Measurements from ENCODE around the gene LIX1. TPM values are rescaled to one million over a fixed set of nuclear protein-coding genes. Genes with fewer than 3 reads are reported as not detected.

Gene LIX1
- total RNA-seq, 3 donors from 2014 or later (not counting 1 experiment from before 2014, with no cell fraction given), result not detected

- Mint-ChIP-seq H3K27me3 (ENCODE audit: low read depth in 2 of 2) (peaks cover 5 to 20% of the 10 kb centered on the region in 2 donors), H3K27ac (no peak overlapping the region), H3K4me3 (no peak overlapping the region), H3K4me1 (no peaks in the 10 kb centered on the region), H3K36me3 (no peaks in the 10 kb centered on the region), H3K9me3 (no peaks in the 10 kb centered on the region)
- intact Hi-C loops (cut with micrococcal nuclease), result no loop called here
- no peak overlapping the region for H3K4me3 ChIP-seq (ENCODE audit: low read length)
- no peak for DNase-seq
- no peak for TF ChIP-seq CTCF (IDR thresholded peaks at IDR 0.05)
- H3K36me3 ChIP-seq (ENCODE audit: control insufficient read depth, insufficient read depth, low read length), result no peaks in the 10 kb centered on the region
- no peak for ATAC-seq
- no peaks in the 10 kb centered on the region for H3K4me1 ChIP-seq (ENCODE audit: control insufficient read depth, insufficient read depth, low read length)
- no peaks in the 10 kb centered on the region for H3K27me3 ChIP-seq (ENCODE audit: control insufficient read depth, insufficient read depth, low read length)
- WGBS (ENCODE audit: insufficient coverage), result 86% methylated on average over 6 of the region's 7 CpGs
- H3K9me3 ChIP-seq (ENCODE audit: control insufficient read depth, insufficient read depth, low read length), result no peaks in the 10 kb centered on the region
- H3K27ac ChIP-seq (ENCODE audit: low read length), result no peak overlapping the region
These were observed 35.1 kb downstream of the LIX1 start for GRCh38 chr5:97107318-97107717.

- H3K27ac ChIP-seq (ENCODE audit: low read length), result no peak overlapping the region
- intact Hi-C loops (cut with micrococcal nuclease), result no loop called here
- ATAC-seq (no peak), DNase-seq (no peak)
- no peak overlapping the region for H3K4me3 Mint-ChIP-seq
- WGBS (ENCODE audit: insufficient coverage), result 92% methylated on average over 2 of the region's 2 CpGs
- H3K4me1 ChIP-seq (ENCODE audit: control insufficient read depth, insufficient read depth, low read length), result no peaks in the 10 kb centered on the region
- no peaks in the 10 kb centered on the region for H3K27me3 ChIP-seq (ENCODE audit: control insufficient read depth, insufficient read depth, low read length)
- H3K4me3 ChIP-seq (ENCODE audit: low read length), result no peak overlapping the region
- no peaks in the 10 kb centered on the region for H3K4me1 Mint-ChIP-seq
- no peaks in the 10 kb centered on the region for H3K9me3 Mint-ChIP-seq
- no peaks in the 10 kb centered on the region for H3K36me3 Mint-ChIP-seq
- H3K27me3 Mint-ChIP-seq (ENCODE audit: low read depth in 2 of 2), result peaks cover 5 to 18% of the 10 kb centered on the region in 2 donors
- no peaks in the 10 kb centered on the region for H3K36me3 ChIP-seq (ENCODE audit: control insufficient read depth, insufficient read depth, low read length)
- TF ChIP-seq CTCF (IDR thresholded peaks at IDR 0.05), result no peak
- H3K27ac Mint-ChIP-seq, result no peak overlapping the region
- no peaks in the 10 kb centered on the region for H3K9me3 ChIP-seq (ENCODE audit: control insufficient read depth, insufficient read depth, low read length)
These were observed 36.2 kb downstream of the LIX1 start for GRCh38 chr5:97106216-97106581.

GRCh38 chr5:97105501-97106215 lies 36.8 kb downstream of the LIX1 start:
- no peak for ATAC-seq
- H3K27ac ChIP-seq (ENCODE audit: low read length), result no peak overlapping the region
- DNase-seq, result no peak
- 90% methylated on average over 13 of the region's 13 CpGs for WGBS (ENCODE audit: insufficient coverage)
- no peak overlapping the region for H3K4me3 ChIP-seq (ENCODE audit: low read length)
- H3K4me1 Mint-ChIP-seq, result no peaks in the 10 kb centered on the region
- no peak overlapping the region for H3K27ac Mint-ChIP-seq
- TF ChIP-seq CTCF (IDR thresholded peaks at IDR 0.05), result no peak
- no peaks in the 10 kb centered on the region for H3K36me3 ChIP-seq (ENCODE audit: control insufficient read depth, insufficient read depth, low read length)
- H3K36me3 Mint-ChIP-seq, result no peaks in the 10 kb centered on the region
- intact Hi-C loops (cut with micrococcal nuclease), result no loop called here
- no peak overlapping the region for H3K4me3 Mint-ChIP-seq
- no peaks in the 10 kb centered on the region for H3K9me3 Mint-ChIP-seq
- no peaks in the 10 kb centered on the region for H3K4me1 ChIP-seq (ENCODE audit: control insufficient read depth, insufficient read depth, low read length)
- no peaks in the 10 kb centered on the region for H3K9me3 ChIP-seq (ENCODE audit: control insufficient read depth, insufficient read depth, low read length)
- H3K27me3 Mint-ChIP-seq (ENCODE audit: low read depth in 2 of 2), result peaks cover 5 to 19% of the 10 kb centered on the region in 2 donors
- H3K27me3 ChIP-seq (ENCODE audit: control insufficient read depth, insufficient read depth, low read length), result no peaks in the 10 kb centered on the region

- intact Hi-C loops (cut with micrococcal nuclease), result no loop called here
- H3K27me3 ChIP-seq (ENCODE audit: control insufficient read depth, insufficient read depth, low read length), result no peaks in the 10 kb centered on the region
- H3K27me3 Mint-ChIP-seq (ENCODE audit: low read depth in 2 of 2), result peaks cover 7 to 12% of the 10 kb centered on the region in 2 donors
- H3K27ac Mint-ChIP-seq, result no peak overlapping the region
- no peaks in the 10 kb centered on the region for H3K4me1 ChIP-seq (ENCODE audit: control insufficient read depth, insufficient read depth, low read length)
- no peaks in the 10 kb centered on the region for H3K9me3 ChIP-seq (ENCODE audit: control insufficient read depth, insufficient read depth, low read length)
- H3K27ac ChIP-seq (ENCODE audit: low read length), result no peak overlapping the region
- no peaks in the 10 kb centered on the region for H3K4me1 Mint-ChIP-seq
- H3K36me3 ChIP-seq (ENCODE audit: control insufficient read depth, insufficient read depth, low read length), result no peaks in the 10 kb centered on the region
- DNase-seq (no peak), ATAC-seq (no peak)
- H3K4me3 Mint-ChIP-seq, result no peak overlapping the region
- H3K36me3 Mint-ChIP-seq, result no peaks in the 10 kb centered on the region
- 93% methylated on average over 4 of the region's 8 CpGs for WGBS (ENCODE audit: insufficient coverage)
- TF ChIP-seq CTCF (IDR thresholded peaks at IDR 0.05), result no peak
- H3K9me3 Mint-ChIP-seq, result no peaks in the 10 kb centered on the region
- no peak overlapping the region for H3K4me3 ChIP-seq (ENCODE audit: low read length)
These were observed 40.4 kb downstream of the LIX1 start for GRCh38 chr5:97102010-97102470.
